ENCODE measurements around the gene TRIM58. TPM values are rescaled to one million over a fixed set of nuclear protein-coding genes. Genes with fewer than 3 reads are reported as not detected.

The TRIM58 gene, protein sequence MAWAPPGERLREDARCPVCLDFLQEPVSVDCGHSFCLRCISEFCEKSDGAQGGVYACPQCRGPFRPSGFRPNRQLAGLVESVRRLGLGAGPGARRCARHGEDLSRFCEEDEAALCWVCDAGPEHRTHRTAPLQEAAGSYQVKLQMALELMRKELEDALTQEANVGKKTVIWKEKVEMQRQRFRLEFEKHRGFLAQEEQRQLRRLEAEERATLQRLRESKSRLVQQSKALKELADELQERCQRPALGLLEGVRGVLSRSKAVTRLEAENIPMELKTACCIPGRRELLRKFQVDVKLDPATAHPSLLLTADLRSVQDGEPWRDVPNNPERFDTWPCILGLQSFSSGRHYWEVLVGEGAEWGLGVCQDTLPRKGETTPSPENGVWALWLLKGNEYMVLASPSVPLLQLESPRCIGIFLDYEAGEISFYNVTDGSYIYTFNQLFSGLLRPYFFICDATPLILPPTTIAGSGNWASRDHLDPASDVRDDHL
- 0.07 and 0.13 TPM in 2 replicates for total RNA-seq

DNA sequence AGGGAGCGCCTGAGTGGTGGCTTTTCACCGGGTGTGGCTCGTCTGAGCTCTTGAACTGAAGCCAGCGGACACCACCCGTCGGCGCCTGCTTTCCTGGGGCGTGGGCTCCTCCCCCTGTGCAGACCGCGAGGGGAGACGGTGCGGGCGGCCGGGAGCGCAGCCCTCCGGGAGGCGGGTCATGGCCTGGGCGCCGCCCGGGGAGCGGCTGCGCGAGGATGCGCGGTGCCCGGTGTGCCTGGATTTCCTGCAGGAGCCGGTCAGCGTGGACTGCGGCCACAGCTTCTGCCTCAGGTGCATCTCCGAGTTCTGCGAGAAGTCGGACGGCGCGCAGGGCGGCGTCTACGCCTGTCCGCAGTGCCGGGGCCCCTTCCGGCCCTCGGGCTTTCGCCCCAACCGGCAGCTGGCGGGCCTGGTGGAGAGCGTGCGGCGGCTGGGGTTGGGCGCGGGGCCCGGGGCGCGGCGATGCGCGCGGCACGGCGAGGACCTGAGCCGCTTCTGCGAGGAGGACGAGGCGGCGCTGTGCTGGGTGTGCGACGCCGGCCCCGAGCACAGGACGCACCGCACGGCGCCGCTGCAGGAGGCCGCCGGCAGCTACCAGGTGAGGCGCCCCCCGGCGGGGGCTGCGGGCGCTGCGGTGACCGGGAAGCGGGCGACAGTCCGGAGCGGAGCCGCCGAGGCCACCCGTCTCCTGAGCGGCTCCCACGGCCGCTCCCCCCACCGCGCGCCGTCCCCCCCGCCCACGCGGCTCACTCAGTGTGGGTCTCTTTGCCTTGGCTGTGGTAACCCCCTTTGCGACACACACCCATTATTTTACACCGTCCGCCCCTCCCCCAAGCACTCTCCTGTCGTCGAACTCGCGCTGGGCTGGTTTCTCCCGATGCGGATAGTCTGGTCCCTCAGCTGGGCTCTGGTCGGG, at the start of gene TRIM58:
TSS of gene TRIM58 (plus strand) at position 119 of the 916 bp plus-strand sequence. CDS start at position 179, 60 bp downstream.

DNA sequence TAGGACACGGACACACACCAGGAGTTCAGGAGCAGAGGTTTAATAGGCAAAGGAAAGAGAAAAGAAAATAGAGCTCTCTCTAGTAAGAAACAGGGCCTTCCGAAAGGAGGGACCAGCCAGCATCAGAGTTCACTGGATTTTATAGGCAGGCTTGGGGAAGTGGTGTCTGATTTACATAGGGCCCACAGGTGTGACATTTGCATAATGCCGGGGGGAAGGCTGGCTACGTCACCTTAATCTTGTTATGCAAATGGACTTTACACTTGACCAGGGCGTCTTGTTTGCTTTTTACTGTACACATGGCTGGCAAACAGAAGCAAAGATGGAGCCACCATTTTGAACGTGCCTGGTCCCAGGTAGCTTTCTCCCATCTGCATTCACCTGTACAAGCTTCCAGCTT, 33.0 kb upstream of the TRIM58 start, which contains the start of gene OR14A16:
TSS of gene OR14A16 (minus strand) at position 97 of the 400 bp plus-strand sequence. CDS start 8,390 bp downstream, outside the sequence.

GRCh38 chr1:247841796-247842195, 15.2 kb upstream of the TRIM58 start, which contains the start of gene OR11L1:
OR11L1 (minus strand) TSS chr1:247841896; CDS start chr1:247841896, 0 bp downstream.

DNA sequence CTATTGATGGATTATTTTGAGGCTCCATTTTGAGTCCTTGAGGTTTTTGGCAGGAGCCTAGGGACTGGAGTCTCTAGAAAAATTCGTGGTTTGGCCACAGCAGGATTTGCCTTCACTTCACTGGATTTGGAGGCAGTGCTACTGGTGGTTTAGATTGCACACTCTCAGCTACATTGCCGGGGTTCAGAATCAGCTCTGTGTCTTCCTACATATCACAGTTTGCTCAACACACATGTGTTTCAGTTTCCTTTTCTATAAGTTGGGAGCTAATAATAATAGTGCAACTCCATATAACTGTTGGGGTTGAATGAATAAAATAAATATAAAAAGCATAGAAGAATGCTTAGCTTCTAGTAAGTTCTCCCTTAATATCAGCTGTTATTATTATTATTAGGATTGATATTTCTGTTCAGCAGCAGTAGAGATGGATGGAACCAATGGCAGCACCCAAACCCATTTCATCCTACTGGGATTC, 38.2 kb downstream of the TRIM58 start, which contains the start of gene OR2W3:
TSS of gene OR2W3 (plus strand) at position 425 of the 475 bp plus-strand sequence. CDS start at position 425, 0 bp downstream.

DNA sequence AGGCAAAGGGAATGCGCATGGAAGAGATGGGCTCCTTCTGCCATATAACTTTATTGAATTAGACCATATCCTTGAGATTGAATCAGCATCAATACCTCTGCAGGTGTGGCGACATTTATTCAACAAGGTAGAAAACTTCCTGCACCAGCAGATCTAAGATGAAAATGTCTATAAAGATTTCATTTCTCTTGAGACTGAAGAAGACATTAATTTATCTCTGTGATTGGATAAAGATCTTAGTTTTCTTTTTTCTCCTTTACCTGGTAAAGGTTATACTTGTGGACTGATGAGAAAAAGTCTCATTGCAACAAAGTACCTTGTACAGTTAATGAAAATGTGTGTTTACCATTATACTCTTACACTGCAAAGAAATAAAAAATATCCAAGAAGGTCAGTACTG, 63.0 kb downstream of the TRIM58 start, which contains the start of gene OR2T8:
TSS of gene OR2T8 (plus strand) at position 301 of the 400 bp plus-strand sequence. CDS start 766 bp downstream, outside the sequence.

GRCh38 chr1:247924868-247925267, 67.9 kb downstream of the TRIM58 start, which contains the start of gene OR2AJ1:
OR2AJ1 (plus strand) TSS chr1:247924889; CDS start chr1:247933769, 8,880 bp downstream.

Other genes starting within 250 kb of the TRIM58 start
- not detected in 2 replicates for gene OR13G1, start 177.4 kb upstream of the TRIM58 start, total RNA-seq
- not detected in 2 replicates for gene OR6F1, start 140.5 kb upstream of the TRIM58 start, total RNA-seq
- gene OR14K1, start 118.6 kb upstream of the TRIM58 start, total RNA-seq, result not detected in 2 replicates
- not detected in 2 replicates for gene OR14A2, start 109.0 kb upstream of the TRIM58 start, total RNA-seq
- not detected in 2 replicates for gene OR1C1, start 96.6 kb upstream of the TRIM58 start, total RNA-seq
- not detected in 2 replicates for gene OR14A16, start 33.1 kb upstream of the TRIM58 start, total RNA-seq
- not detected in 2 replicates for gene OR11L1, start 15.3 kb upstream of the TRIM58 start, total RNA-seq
- not detected in 2 replicates for gene OR2W3, start 38.4 kb downstream of the TRIM58 start, total RNA-seq
- gene OR2T8, start 63.1 kb downstream of the TRIM58 start, total RNA-seq, result not detected in 2 replicates
- gene OR2AJ1, start 67.7 kb downstream of the TRIM58 start, total RNA-seq, result not detected in 2 replicates
- not detected in 2 replicates for gene OR2L8, start 91.7 kb downstream of the TRIM58 start, total RNA-seq
- not detected in 2 replicates for gene OR2AK2, start 108.0 kb downstream of the TRIM58 start, total RNA-seq
- not detected in 2 replicates for gene OR2L5, start 156.5 kb downstream of the TRIM58 start, total RNA-seq
- not detected in 2 replicates for gene OR2L2, start 172.9 kb downstream of the TRIM58 start, total RNA-seq
- not detected in 2 replicates for gene OR2L3, start 189.6 kb downstream of the TRIM58 start, total RNA-seq
- not detected in 2 replicates for gene OR2L13, start 238.0 kb downstream of the TRIM58 start, total RNA-seq